Prostate gland (tissue), 2 donors: ENCODE results near the gene IRGQ. TPM values are rescaled to one million over a fixed set of nuclear protein-coding genes. Genes with fewer than 3 reads are reported as not detected.

Source experiments
- DNase-seq: peaks from one replicate; pipeline ENCODE4 v3.0.0-alpha.2; 2019; ENCODE audit warnings: low spot score
- H3K27ac ChIP-seq, 2 donors: fragments of 200-600 bp; sonication (generic); 2 replicates each; pipeline ENCODE4 v1.5.1; 2017 to 2019
- H3K27me3 ChIP-seq: fragments of 200-600 bp; sonication (generic); replicated peaks from 2 replicates; pipeline ENCODE4 v1.5.1; 2019; ENCODE audit not compliant: insufficient read depth
- H3K36me3 ChIP-seq, 2 donors: fragments of 200-600 bp; sonication (generic); 1 replicate in 1 of 2; 2 replicates in 1 of 2; pipeline versions ENCODE4 v1.5.1 to v1.8.1; 2017 to 2019
- H3K4me1 ChIP-seq: fragments of 200-600 bp; sonication (generic); replicated peaks from 2 replicates; pipeline ENCODE4 v1.5.1; 2019
- H3K4me3 ChIP-seq, 2 donors: fragments of 200-600 bp; sonication (generic); 2 replicates each; pipeline ENCODE4 v1.5.1; 2017 to 2019
- H3K9me3 ChIP-seq: fragments of 200-600 bp; sonication (generic); 2 replicates; pipeline ENCODE4 v1.5.1; 2017
- CTCF ChIP-seq, 4 experiments: fragments of 200-600 bp in 2 of 4; fragments of 450-650 bp in 2 of 4; sonication (generic) in 2 of 4; IDR thresholded peaks; 1 replicate in 3 of 4; 2 replicates in 1 of 4; pipeline ENCODE4 v1.5.1; 2016 to 2019; ENCODE audit warnings: antibody characterized with exemption in 4 of 4, mild to moderate bottlenecking in 2 of 4, moderate library complexity in 2 of 4
- POLR2A ChIP-seq: fragments of 450-650 bp; IDR thresholded peaks from one replicate; pipeline ENCODE4 v1.6.1; 2016; ENCODE audit warnings: antibody characterized with exemption, mild to moderate bottlenecking
- POLR2AphosphoS5 ChIP-seq: sonication (generic); formaldehyde crosslinking; IDR thresholded peaks from one replicate; pipeline ENCODE4 v1.6.1; 2017; ENCODE audit warnings: antibody characterized with exemption
- WGBS: methylation state at CpG from one replicate; pipeline ENCODE4 v1.1.5; 2018; 5-methylcytosine and 5-hydroxymethylcytosine counted together
- intact Hi-C: fragments of 100-400 bp; cut with DNase I; formaldehyde crosslinking; loops from one replicate; pipeline ENCODE4 v1.14.2; 2022
- total RNA-seq, 2 donors: library from RNA; depleted of rRNA; stranded (reverse); fragments of >200 nt; gene quantifications; one replicate each; pipeline ENCODE4 v1.1.0, GENCODE V29; 2016

IRGQ gene
- total RNA-seq, 2 donors from 2014 or later = 28.3 to 30.4 TPM

GRCh38 chr19:43597876-43598275, 1.9 kb upstream of the IRGQ start:
- WGBS = 40% methylated on average over 5 of the region's 5 CpGs
- Histone ChIP-seq H3K36me3 (peaks cover 0 to 6% of the 10 kb centered on the region in 2 donors), H3K9me3 (no peaks in the 10 kb centered on the region), H3K27ac (peak overlapping the region in 1 of 2 donors; percentile 97), H3K4me3 (no peak overlapping the region), H3K27me3 (no peaks in the 10 kb centered on the region), H3K4me1 (peaks cover 30% of the 10 kb centered on the region)
- DNase-seq = no peak
- intact Hi-C loops = no loop called here
- TF ChIP-seq POLR2A (no peak), CTCF (IDR thresholded peaks at IDR 0.05) (no peak), POLR2AphosphoS5 (no peak)

- intact Hi-C loops = loop anchor here (1.0 kb wide), 1 partner anchor 22 kb away; the partner anchor contains the start of genes PINLYP and XRCC1
- H3K36me3 ChIP-seq = peaks cover 0 to 15% of the 10 kb centered on the region in 2 donors
- WGBS = 19% methylated on average over 7 of the region's 7 CpGs
Measured at GRCh38 chr19:43596842-43597461, 1.0 kb upstream of the IRGQ start.

GRCh38 chr19:43595605-43595998, 332 bp downstream of the IRGQ start:
- DNase-seq = no peak
- under 1% methylated on average over 18 of the region's 18 CpGs for WGBS
- H3K36me3 ChIP-seq = peaks cover 0 to 16% of the 10 kb centered on the region in 2 donors
- no peaks in the 10 kb centered on the region for H3K27me3 ChIP-seq
- H3K4me3 ChIP-seq = peak overlapping the region; percentile 32 to 59
- TF ChIP-seq POLR2A (no peak), CTCF (IDR thresholded peaks at IDR 0.05) (no peak), POLR2AphosphoS5 (no peak)
- H3K4me1 ChIP-seq = peaks cover 24% of the 10 kb centered on the region
- H3K9me3 ChIP-seq = no peaks in the 10 kb centered on the region
- intact Hi-C loops = loop anchor here (2.0 kb wide), 1 partner anchor 61 kb away; no protein-coding TSS in a partner anchor
- H3K27ac ChIP-seq = peak overlapping the region; percentile 94 to 97

More at GRCh38 chr19:43596842-43597461, 1.0 kb upstream of the IRGQ start:
- Histone ChIP-seq H3K4me3 (peak overlapping the region; percentile 32 to 59), H3K9me3 (no peaks in the 10 kb centered on the region), H3K27me3 (no peaks in the 10 kb centered on the region), H3K27ac (peak overlapping the region; percentile 94 to 97), H3K4me1 (peaks cover 30% of the 10 kb centered on the region)
- no peak for TF ChIP-seq CTCF (IDR thresholded peaks at IDR 0.05)
- TF ChIP-seq POLR2A = no peak
- no peak for TF ChIP-seq POLR2AphosphoS5
- DNase-seq = no peak

DNA sequence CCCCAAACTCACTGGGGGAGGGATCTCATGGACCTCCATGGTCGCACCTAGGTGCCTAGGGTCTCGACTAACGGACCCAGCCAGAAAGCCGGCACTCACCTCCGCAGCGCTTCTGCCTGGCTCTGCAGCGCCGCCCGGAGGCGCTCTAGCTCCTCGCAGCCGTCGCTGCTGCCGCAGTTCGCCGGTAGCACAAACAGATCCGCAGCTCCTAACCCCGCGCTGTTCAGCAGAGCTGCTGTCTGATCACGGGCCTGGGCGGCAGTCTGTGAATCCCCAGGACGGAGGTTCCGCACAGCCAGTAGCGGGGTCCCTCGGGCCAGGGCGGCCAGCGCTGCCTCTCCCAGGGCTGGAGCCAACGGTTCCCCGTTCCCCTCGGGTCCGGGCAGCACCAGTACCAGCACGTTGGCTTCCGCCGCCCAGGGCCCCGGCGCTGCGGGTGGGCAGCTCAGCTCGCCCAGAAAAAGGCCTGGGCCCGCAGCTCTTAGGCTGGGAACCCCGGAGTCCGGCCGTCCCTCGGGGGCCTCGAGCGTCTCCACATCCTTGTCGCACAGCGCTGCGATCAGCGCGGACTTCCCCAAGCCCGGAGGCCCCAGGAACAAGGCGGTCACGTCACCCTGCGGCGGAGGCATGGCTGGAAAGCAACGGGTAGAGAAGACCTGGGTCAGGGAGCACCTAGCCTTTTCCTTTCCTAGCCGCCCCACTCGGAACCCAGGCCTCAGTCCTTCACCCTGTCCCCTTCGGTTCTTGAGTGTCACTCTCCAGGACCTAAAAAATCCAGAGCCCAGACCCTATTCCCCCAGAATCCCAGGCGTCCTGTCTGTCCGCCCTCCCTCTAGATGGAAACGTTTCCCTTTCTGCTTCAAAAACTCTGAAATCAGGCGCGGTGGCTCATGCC, 977 bp downstream of the IRGQ start:
- TF ChIP-seq POLR2AphosphoS5 = peak; percentile 17
- TF ChIP-seq CTCF (IDR thresholded peaks at IDR 0.05) = peak; percentile 21 to 84 (median 72)
- TF ChIP-seq POLR2A = no peak
- H3K4me3 ChIP-seq = peak overlapping the region; percentile 32 to 59
- no peaks in the 10 kb centered on the region for H3K27me3 ChIP-seq
- 2% methylated on average over 50 of the region's 64 CpGs for WGBS
- peaks cover 0 to 16% of the 10 kb centered on the region in 2 donors for H3K36me3 ChIP-seq
- DNase-seq = peak; percentile 43
- peak overlapping the region; percentile 94 to 97 for H3K27ac ChIP-seq
- no peaks in the 10 kb centered on the region for H3K9me3 ChIP-seq
- H3K4me1 ChIP-seq = peaks cover 21% of the 10 kb centered on the region
- intact Hi-C loops = loop anchor here (2.0 kb wide), 1 partner anchor 60 kb away; no protein-coding TSS in a partner anchor
